Mesenchymal stem cell (in vitro differentiated cells and primary cell): Measurements from ENCODE around the gene TMOD2.

Experiments
- DNase-seq: peaks from one replicate; pipeline ENCODE4 v3.0.0-alpha.2; 2013
- H2AFZ ChIP-seq: one replicate; pipeline ENCODE4 v1.6.1; 2013; ENCODE audit warnings: low read depth, mild to moderate bottlenecking, control low read depth, inconsistent platforms, low read length, moderate library complexity
- H2AK5ac ChIP-seq: 2 replicates; pipeline ENCODE4 v1.6.1; 2013; ENCODE audit warnings: low read length, moderate library complexity, mild to moderate bottlenecking, inconsistent platforms; ENCODE audit not compliant: severe bottlenecking
- H2BK120ac ChIP-seq: one replicate; pipeline ENCODE4 v1.6.1; 2013; ENCODE audit warnings: low read depth, mild to moderate bottlenecking, inconsistent platforms, low read length, moderate library complexity
- H2BK12ac ChIP-seq, 2 experiments: one replicate each; pipeline ENCODE4 v1.6.1; 2013; ENCODE audit warnings: inconsistent platforms in 2 of 2, low read length in 2 of 2, mild to moderate bottlenecking in 2 of 2, moderate library complexity in 2 of 2, control low read depth in 1 of 2
- H2BK15ac ChIP-seq: one replicate; pipeline ENCODE4 v1.6.1; 2013; ENCODE audit warnings: mild to moderate bottlenecking, low read depth, inconsistent platforms; ENCODE audit not compliant: poor library complexity, severe bottlenecking
- H2BK5ac ChIP-seq: 2 replicates; pipeline ENCODE4 v1.6.1; 2013; ENCODE audit warnings: low read depth, mild to moderate bottlenecking, low read length, control low read depth, inconsistent platforms; ENCODE audit not compliant: poor library complexity, severe bottlenecking
- H3K14ac ChIP-seq, 2 experiments: one replicate each; pipeline ENCODE4 v1.6.1; 2013; ENCODE audit warnings: inconsistent platforms in 2 of 2, low read length in 2 of 2, control low read depth in 1 of 2, mild to moderate bottlenecking in 1 of 2, moderate library complexity in 1 of 2
- H3K18ac ChIP-seq, 2 experiments: one replicate each; pipeline ENCODE4 v1.6.1; 2013; ENCODE audit warnings: inconsistent platforms in 2 of 2, low read length in 2 of 2, control low read depth in 1 of 2, low read depth in 1 of 2, mild to moderate bottlenecking in 1 of 2
- H3K23ac ChIP-seq, 2 experiments: one replicate each; pipeline ENCODE4 v1.6.1; 2013; ENCODE audit warnings: inconsistent platforms in 2 of 2, low read length in 2 of 2, mild to moderate bottlenecking in 2 of 2, moderate library complexity in 2 of 2, control low read depth in 1 of 2
- H3K27ac ChIP-seq: 2 replicates; pipeline ENCODE4 v1.5.1; 2013; ENCODE audit warnings: mild to moderate bottlenecking, moderate library complexity, low read length, control low read depth, inconsistent platforms; ENCODE audit not compliant: poor library complexity, severe bottlenecking
- H3K27me3 ChIP-seq, 2 experiments: 2 replicates each; pipeline versions ENCODE4 v1.6.1 to v1.7.0; 2013; ENCODE audit warnings: low read length in 2 of 2, mild to moderate bottlenecking in 2 of 2, moderate library complexity in 2 of 2, control low read depth in 1 of 2, inconsistent platforms in 1 of 2; ENCODE audit not compliant: control insufficient read depth in 1 of 2, insufficient read depth in 1 of 2
- H3K36me3 ChIP-seq, 2 experiments: 2 replicates each; pipeline versions ENCODE4 v1.6.1 to v1.7.0; 2013; ENCODE audit warnings: low read length in 2 of 2, control low read depth in 1 of 2, inconsistent platforms in 1 of 2, low read depth in 1 of 2, mild to moderate bottlenecking in 1 of 2; ENCODE audit not compliant: insufficient read depth in 2 of 2, control insufficient read depth in 1 of 2
- H3K4ac ChIP-seq, 2 experiments: one replicate each; pipeline ENCODE4 v1.6.1; 2013; ENCODE audit warnings: inconsistent platforms in 2 of 2, low read length in 2 of 2, mild to moderate bottlenecking in 2 of 2, moderate library complexity in 2 of 2, control low read depth in 1 of 2, low read depth in 1 of 2
- H3K4me1 ChIP-seq: 2 replicates; pipeline ENCODE4 v1.6.1; 2013; ENCODE audit warnings: low read depth, low read length, control low read depth; ENCODE audit not compliant: control insufficient read depth, insufficient read depth
- H3K4me2 ChIP-seq: 2 replicates; pipeline ENCODE4 v1.6.1; 2013; ENCODE audit warnings: low read length, mild to moderate bottlenecking, inconsistent platforms; ENCODE audit not compliant: poor library complexity, severe bottlenecking
- H3K4me3 ChIP-seq, 2 experiments: 2 replicates each; pipeline versions ENCODE4 v1.5.1 to v1.7.0; 2013; ENCODE audit warnings: low read length in 2 of 2, mild to moderate bottlenecking in 2 of 2, control low read depth in 1 of 2, low read depth in 1 of 2; ENCODE audit not compliant: insufficient read depth in 1 of 2
- H3K79me1 ChIP-seq: replicated peaks from 2 replicates; pipeline ENCODE4 v1.6.1; 2013; ENCODE audit warnings: mild to moderate bottlenecking, control low read depth, low read length, inconsistent platforms; ENCODE audit not compliant: poor library complexity, severe bottlenecking
- H3K9ac ChIP-seq: 2 replicates; pipeline ENCODE4 v1.7.0; 2013; ENCODE audit warnings: mild to moderate bottlenecking, low read length, moderate library complexity
- H3K9me3 ChIP-seq: 2 replicates; pipeline ENCODE4 v1.7.0; 2013; ENCODE audit warnings: mild to moderate bottlenecking, low read length; ENCODE audit not compliant: control insufficient read depth
- H4K8ac ChIP-seq: one replicate; pipeline ENCODE4 v1.6.1; 2013; ENCODE audit warnings: inconsistent platforms, mild to moderate bottlenecking, low read length, moderate library complexity
- H4K91ac ChIP-seq: one replicate; pipeline ENCODE4 v1.6.1; 2013; ENCODE audit warnings: mild to moderate bottlenecking, low read length, inconsistent platforms
- WGBS: methylation state at CpG from one replicate; pipeline ENCODE4 v1.1.7; 2013; ENCODE audit warnings: mixed read lengths; 5-methylcytosine and 5-hydroxymethylcytosine counted together

The TMOD2 gene

GRCh38 chr15:51803965-51804364 is 52.6 kb downstream of the TMOD2 start:
- no peak overlapping the region for H2BK15ac ChIP-seq
- H2BK5ac ChIP-seq: no peak overlapping the region
- H4K91ac ChIP-seq: no peak overlapping the region
- no peak overlapping the region for H4K8ac ChIP-seq
- H2AFZ ChIP-seq: no peak overlapping the region
- H3K18ac ChIP-seq: no peak overlapping the region
- no peak overlapping the region for H3K9ac ChIP-seq
- H2BK12ac ChIP-seq: no peak overlapping the region
- H3K27me3 ChIP-seq: no peaks in the 10 kb centered on the region
- H3K36me3 ChIP-seq: peaks cover 0 to 45% of the 10 kb centered on the region in 2 experiments
- no peak overlapping the region for H3K4me3 ChIP-seq
- no peaks in the 10 kb centered on the region for H3K9me3 ChIP-seq
- no peak for DNase-seq
- H3K27ac ChIP-seq: no peak overlapping the region
- H2AK5ac ChIP-seq: no peak overlapping the region
- H3K14ac ChIP-seq: no peak overlapping the region
- no peak overlapping the region for H2BK120ac ChIP-seq
- H3K79me1 ChIP-seq: no peaks in the 10 kb centered on the region
- no peaks in the 10 kb centered on the region for H3K4me1 ChIP-seq
- H3K4ac ChIP-seq: no peak overlapping the region
- H3K4me2 ChIP-seq: no peak overlapping the region
- no peak overlapping the region for H3K23ac ChIP-seq
- 90% methylated on average over 1 of the region's 2 CpGs for WGBS

- Histone ChIP-seq H3K27me3 (no peaks in the 10 kb centered on the region), H3K18ac (no peak overlapping the region), H3K27ac (no peak overlapping the region), H3K36me3 (peaks cover 0 to 51% of the 10 kb centered on the region in 2 experiments), H3K4me2 (no peak overlapping the region), H3K4me1 (no peaks in the 10 kb centered on the region), H4K8ac (no peak overlapping the region), H3K4ac (no peak overlapping the region), H2AFZ (no peak overlapping the region), H3K4me3 (no peak overlapping the region), H2AK5ac (no peak overlapping the region), H3K9ac (no peak overlapping the region), H2BK120ac (no peak overlapping the region), H3K9me3 (no peaks in the 10 kb centered on the region), H2BK15ac (no peak overlapping the region), H3K23ac (no peak overlapping the region), H3K79me1 (no peaks in the 10 kb centered on the region), H3K14ac (no peak overlapping the region), H2BK5ac (no peak overlapping the region), H4K91ac (no peak overlapping the region), H2BK12ac (no peak overlapping the region)
- DNase-seq: no peak
- 91% methylated on average over 2 of the region's 2 CpGs for WGBS
Observed at GRCh38 chr15:51806123-51806522, 54.7 kb downstream of the TMOD2 start.

GRCh38 chr15:51809457-51809856 is 58.1 kb downstream of the TMOD2 start:
- Histone ChIP-seq H3K9ac (no peak overlapping the region), H3K4ac (no peak overlapping the region), H3K36me3 (peaks cover 0 to 56% of the 10 kb centered on the region in 2 experiments), H2BK5ac (no peak overlapping the region), H3K79me1 (no peaks in the 10 kb centered on the region), H3K27me3 (no peaks in the 10 kb centered on the region), H3K14ac (no peak overlapping the region), H3K18ac (no peak overlapping the region), H3K4me3 (no peak overlapping the region), H2BK120ac (no peak overlapping the region), H3K9me3 (no peaks in the 10 kb centered on the region), H3K23ac (no peak overlapping the region), H2AK5ac (no peak overlapping the region), H3K4me1 (no peaks in the 10 kb centered on the region), H2BK12ac (no peak overlapping the region), H2AFZ (no peak overlapping the region), H3K27ac (no peak overlapping the region), H4K91ac (no peak overlapping the region), H4K8ac (no peak overlapping the region), H3K4me2 (no peak overlapping the region), H2BK15ac (no peak overlapping the region)
- WGBS: 75% methylated on average over 1 of the region's 1 CpG
- no peak for DNase-seq

- H2BK5ac ChIP-seq: no peak overlapping the region
- H3K14ac ChIP-seq: no peak overlapping the region
- no peak overlapping the region for H4K91ac ChIP-seq
- no peaks in the 10 kb centered on the region for H3K27me3 ChIP-seq
- H2AFZ ChIP-seq: no peak overlapping the region
- no peak overlapping the region for H2BK120ac ChIP-seq
- H3K4ac ChIP-seq: no peak overlapping the region
- H3K4me3 ChIP-seq: no peak overlapping the region
- H4K8ac ChIP-seq: no peak overlapping the region
- H3K36me3 ChIP-seq: peaks cover 0 to 39% of the 10 kb centered on the region in 2 experiments
- 100% methylated on average over 2 of the region's 2 CpGs for WGBS
- no peak overlapping the region for H3K23ac ChIP-seq
- H2BK12ac ChIP-seq: no peak overlapping the region
- H3K27ac ChIP-seq: no peak overlapping the region
- no peak overlapping the region for H3K4me2 ChIP-seq
- no peak overlapping the region for H2AK5ac ChIP-seq
- H2BK15ac ChIP-seq: no peak overlapping the region
- no peak overlapping the region for H3K9ac ChIP-seq
- no peak for DNase-seq
- H3K79me1 ChIP-seq: no peaks in the 10 kb centered on the region
- H3K4me1 ChIP-seq: no peaks in the 10 kb centered on the region
- H3K9me3 ChIP-seq: no peaks in the 10 kb centered on the region
- no peak overlapping the region for H3K18ac ChIP-seq
Observed at GRCh38 chr15:51812598-51812997, 61.2 kb downstream of the TMOD2 start.
